Endothelial cell of umbilical vein (primary cell): Measurements from ENCODE around the gene P2RY13. TPM values are rescaled to one million over a fixed set of nuclear protein-coding genes. Genes with fewer than 3 reads are reported as not detected.

Experiments
- BruUV-seq: library from RNA; stranded (reverse); fragments of 400-500 nt; replicated peaks from 2 replicates; lab custom pipeline; 2021; lab: Mats Ljungman, UMichigan
- CTCF ChIA-PET: fragments of 300-600, 350-600 bp; sonication (Branson Sonifier 250); formaldehyde crosslinking; loops from one replicate; lab custom pipeline; 2021; ENCODE audit warnings: antibody characterized with exemption, inconsistent platforms; lab: Charles Lee
- POLR2A ChIA-PET: fragments of 300-600, 350-600 bp; sonication (Branson Sonifier 250); formaldehyde crosslinking; loops from one replicate; lab custom pipeline; 2021; ENCODE audit warnings: antibody characterized with exemption, inconsistent platforms; lab: Charles Lee
- DNase-seq: peaks from one replicate; pipeline ENCODE4 v3.0.0-alpha.2; 2011; ENCODE audit warnings: low read depth, low spot score
- FAIRE-seq: peaks from 2 replicates; lab custom pipeline; 2011; peaks lifted over from hg19 to GRCh38; lab: Jason Lieb, UNC
- H2AFZ ChIP-seq: 2 replicates; pipeline ENCODE4 v1.6.0; 2012; ENCODE audit warnings: low read depth, low read length, control low read depth, inconsistent platforms
- H3K27ac ChIP-seq: 2 replicates; pipeline ENCODE4 v1.5.1; 2011; ENCODE audit warnings: low read depth, mild to moderate bottlenecking, control low read depth, low read length, moderate library complexity; ENCODE audit not compliant: insufficient read depth
- H3K27me3 ChIP-seq, 2 experiments: 2 replicates each; pipeline versions ENCODE4 v1.6.0 to v1.6.1; 2011; ENCODE audit warnings: low read length in 2 of 2, mixed read lengths in 1 of 2; ENCODE audit not compliant: control insufficient read depth in 2 of 2, insufficient read depth in 2 of 2
- H3K36me3 ChIP-seq, 2 experiments: 2 replicates in 1 of 2; 3 replicates in 1 of 2; pipeline ENCODE4 v1.5.1; 2011; ENCODE audit warnings: low read length in 2 of 2, mild to moderate bottlenecking in 1 of 2, moderate library complexity in 1 of 2; ENCODE audit not compliant: control insufficient read depth in 2 of 2, insufficient read depth in 2 of 2; ENCODE audit errors: extremely low read depth in 1 of 2
- H3K4me1 ChIP-seq: 3 replicates; pipeline ENCODE4 v1.5.1; 2011; ENCODE audit warnings: mild to moderate bottlenecking, low read length; ENCODE audit not compliant: control insufficient read depth, insufficient read depth; ENCODE audit errors: extremely low read depth
- H3K4me2 ChIP-seq: 2 replicates; pipeline ENCODE4 v1.6.1; 2011; ENCODE audit warnings: low read length, control low read depth, mixed read lengths; ENCODE audit not compliant: insufficient read depth
- H3K4me3 ChIP-seq, 3 experiments: fragments of 200-600 bp in 1 of 3; sonication (generic), shearing (Covaris generic) in 1 of 3; replicated peaks in 1 of 3; 2 replicates each; pipeline ENCODE4 v1.5.1; 2011 to 2016; ENCODE audit warnings: control low read depth in 3 of 3, low read length in 3 of 3, mild to moderate bottlenecking in 2 of 3, inconsistent platforms in 1 of 3, low read depth in 1 of 3, moderate library complexity in 1 of 3; ENCODE audit not compliant: insufficient read depth in 1 of 3
- H3K79me2 ChIP-seq: 2 replicates; pipeline ENCODE4 v1.6.0; 2012; ENCODE audit warnings: low read length, inconsistent platforms; ENCODE audit not compliant: control insufficient read depth, insufficient read depth
- H3K9ac ChIP-seq: replicated peaks from 2 replicates; pipeline ENCODE3; 2011; ENCODE audit warnings: low read length, control low read depth; ENCODE audit not compliant: insufficient read depth; ENCODE audit errors: extremely low read depth
- H3K9me1 ChIP-seq: replicated peaks from 3 replicates; pipeline ENCODE4 v1.6.0; 2011; ENCODE audit warnings: mild to moderate bottlenecking, low read length; ENCODE audit not compliant: control insufficient read depth, insufficient read depth; ENCODE audit errors: extremely low read depth
- H3K9me3 ChIP-seq: replicated peaks from 2 replicates; pipeline ENCODE4 v1.5.1; 2012; ENCODE audit warnings: low read length, inconsistent platforms; ENCODE audit not compliant: control insufficient read depth, insufficient read depth
- H4K20me1 ChIP-seq: replicated peaks from 2 replicates; pipeline ENCODE3; 2011; ENCODE audit warnings: mild to moderate bottlenecking, low read length; ENCODE audit not compliant: control insufficient read depth, insufficient read depth; ENCODE audit errors: extremely low read depth
- FOS ChIP-seq: IDR thresholded peaks from 2 replicates; pipeline ENCODE4 v1.6.1; 2011; ENCODE audit warnings: mild to moderate bottlenecking, low read length, moderate library complexity, borderline replicate concordance; ENCODE audit not compliant: insufficient read depth
- GATA2 ChIP-seq: IDR thresholded peaks from 2 replicates; pipeline ENCODE4 v1.7.0; 2011; ENCODE audit warnings: low read depth, mild to moderate bottlenecking, moderate library complexity, mixed read lengths, low read length; ENCODE audit not compliant: insufficient read length, insufficient read depth
- MYC ChIP-seq: IDR thresholded peaks from one replicate; pipeline ENCODE4 v1.6.1; 2011; ENCODE audit warnings: mild to moderate bottlenecking, low read depth, low read length
- POLR2A ChIP-seq: IDR thresholded peaks from 2 replicates; pipeline ENCODE4 v1.6.1; 2012; ENCODE audit warnings: low read depth, mild to moderate bottlenecking, control low read depth, low read length
- POLR2AphosphoS5 ChIP-seq: IDR thresholded peaks from 2 replicates; pipeline ENCODE4 v1.6.1; 2012; ENCODE audit warnings: low read depth, mild to moderate bottlenecking, control low read depth, low read length, moderate library complexity; ENCODE audit not compliant: insufficient read depth
- dilution Hi-C: fragments of 300-500 bp; cut with MboI; formaldehyde crosslinking; loops from one replicate; pipeline ENCODE4 v1.15.0; 2019; ENCODE audit warnings: low sequenced_read_pairs; ENCODE audit not compliant: extremely low pct_ligation_motif_present
- intact Hi-C: fragments of 100-400 bp; cut with micrococcal nuclease; formaldehyde crosslinking; loops from one replicate; pipeline ENCODE4 v1.10.0; 2022
- polyA plus RNA-seq, 4 experiments: library from polyadenylated mRNA; depleted of rRNA in 3 of 4; stranded (reverse) in 3 of 4; unstranded in 1 of 4; fragments of >200 nt; gene quantifications; 2 replicates each; pipeline versions ENCODE4 v1.2.1 to v1.2.3, GENCODE V29; 2011 to 2012; ENCODE audit warnings: missing spikeins in 1 of 4
- total RNA-seq: library from RNA; stranded (reverse); gene quantifications from 2 replicates; pipeline ENCODE4 v1.2.3, GENCODE V29; 2021

Gene P2RY13
- total and polyA plus RNA-seq, 2 donors (not counting 3 experiments of a cell fraction or from before 2014, with no cell fraction given) = not detected

- no peaks in the 10 kb centered on the region for H3K36me3 ChIP-seq
- FAIRE-seq = no peak
- no peaks in the 10 kb centered on the region for H3K4me1 ChIP-seq
- intact Hi-C loops = no loop called here
- no peaks in the 10 kb centered on the region for H3K9me3 ChIP-seq
- dilution Hi-C loops = no loop called here
- no peak overlapping the region for H3K27ac ChIP-seq
- no peak overlapping the region for H3K4me2 ChIP-seq
- no TSS peak for BruUV-seq
- H2AFZ ChIP-seq = no peak overlapping the region
- ChIA-PET POLR2A (no interaction called here), CTCF (interaction anchor here (0.9 to 2.1 kb wide), 2 partner anchors 13 to 29 kb away, joined by 3 to 4 read pairs; no protein-coding TSS in a partner anchor)
- DNase-seq = no peak
- no peaks in the 10 kb centered on the region for H3K9me1 ChIP-seq
- no peaks in the 10 kb centered on the region for H3K79me2 ChIP-seq
- peaks cover 3 to 12% of the 10 kb centered on the region in 2 experiments for H3K27me3 ChIP-seq
- no peak for TF ChIP-seq POLR2A
- TF ChIP-seq FOS = no peak
- no peaks in the 10 kb centered on the region for H4K20me1 ChIP-seq
- H3K4me3 ChIP-seq = no peak overlapping the region
- H3K9ac ChIP-seq = no peak overlapping the region
Measured at GRCh38 chr3:151299006-151299405, 30.3 kb downstream of the P2RY13 start.

DNA sequence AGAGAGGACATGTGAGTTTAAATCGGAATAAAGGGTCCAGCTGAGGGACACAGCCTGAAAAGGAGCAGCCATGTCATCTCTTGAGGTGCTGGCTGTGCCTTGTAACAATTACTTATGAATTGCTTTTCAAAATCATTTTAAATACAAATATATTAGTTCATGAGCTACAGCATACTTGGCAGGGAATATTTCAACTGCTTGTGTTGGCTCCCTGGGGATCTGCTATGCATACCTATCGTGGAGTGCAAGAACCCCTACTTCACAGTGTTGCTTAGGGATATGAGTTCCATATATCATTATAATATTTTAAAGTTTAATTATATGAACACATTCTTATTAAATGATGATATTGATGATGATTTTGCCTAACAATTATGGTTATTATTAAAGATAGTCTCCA lies 31.9 kb downstream of the P2RY13 start:
- dilution Hi-C loops (no loop called here), intact Hi-C loops (no loop called here)
- Histone ChIP-seq H3K9me1 (no peaks in the 10 kb centered on the region), H3K27me3 (peaks cover 3 to 19% of the 10 kb centered on the region in 2 experiments), H3K4me2 (no peak overlapping the region), H3K4me3 (no peak overlapping the region), H2AFZ (no peak overlapping the region), H3K9me3 (no peaks in the 10 kb centered on the region), H4K20me1 (no peaks in the 10 kb centered on the region), H3K36me3 (no peaks in the 10 kb centered on the region), H3K4me1 (no peaks in the 10 kb centered on the region), H3K79me2 (no peaks in the 10 kb centered on the region), H3K9ac (no peak overlapping the region), H3K27ac (no peak overlapping the region)
- ChIA-PET CTCF (interaction anchor here (0.9 to 2.1 kb wide), 2 partner anchors 8 to 30 kb away, joined by 3 to 4 read pairs; no protein-coding TSS in a partner anchor), POLR2A (no interaction called here)
- DNase-seq = no peak
- FAIRE-seq = no peak
- TF ChIP-seq MYC (no peak), FOS (no peak), POLR2AphosphoS5 (no peak), POLR2A (no peak), GATA2 (no peak)
- no TSS peak for BruUV-seq
